A549 (cell line): ENCODE data around the gene FBXL15. TPM values are rescaled to one million over a fixed set of nuclear protein-coding genes. Genes with fewer than 3 reads are reported as not detected.

Experiments used
- ATAC-seq, 2 experiments: fragments of 200-7000 bp in 1 of 2; fragments of >200 bp in 1 of 2; cut with Nextera tagmentation in 1 of 2; cut with Tn5 transposase in 1 of 2; 3 replicates each; pipeline versions ENCODE4 v1.8.0 to v1.9.1; 2018 to 2020; ENCODE audit warnings: mild to moderate bottlenecking in 1 of 2, moderate library complexity in 1 of 2
- CTCF ChIA-PET: fragments of 300-600 bp; sonication (Branson Sonifier 250); formaldehyde crosslinking; extraction: SDS; loops from one replicate; lab custom pipeline; 2021; ENCODE audit warnings: antibody characterized with exemption, inconsistent platforms; lab: Yijun Ruan, JAX
- POLR2A ChIA-PET: fragments of 350-600 bp; formaldehyde crosslinking; extraction: SDS; loops from one replicate; lab custom pipeline; 2021; ENCODE audit warnings: antibody characterized with exemption, inconsistent platforms; lab: Yijun Ruan, JAX
- DNase-seq, 2 experiments: peaks; one replicate each; pipeline versions ENCODE4 v3.0.0 to v3.0.0-alpha.2; 2011 to 2016; ENCODE audit warnings: low read depth in 1 of 2, low spot score in 1 of 2
- FAIRE-seq: peaks from 2 replicates; lab custom pipeline; 2011; peaks lifted over from hg19 to GRCh38; lab: Jason Lieb, UNC
- H3K27ac ChIP-seq, 2 experiments: fragments of >200 bp; sonication (Bioruptor Twin); formaldehyde crosslinking; 3 replicates each; pipeline ENCODE4 v1.5.1; 2016 to 2017
- H3K4me1 ChIP-seq: fragments of >200 bp; sonication (Bioruptor Twin); formaldehyde crosslinking; 3 replicates; pipeline ENCODE4 v1.6.1; 2016
- H3K4me2 ChIP-seq: fragments of >200 bp; sonication (Bioruptor Twin); formaldehyde crosslinking; 3 replicates; pipeline ENCODE4 v1.6.1; 2016
- H3K4me3 ChIP-seq: fragments of >200 bp; sonication (Bioruptor Twin); formaldehyde crosslinking; 3 replicates; pipeline ENCODE4 v1.5.1; 2016
- H3K9me3 ChIP-seq: fragments of >200 bp; sonication (Bioruptor Twin); formaldehyde crosslinking; 3 replicates; pipeline ENCODE4 v1.6.1; 2016
- BHLHE40 ChIP-seq: IDR thresholded peaks from 2 replicates; pipeline ENCODE4 v1.6.1; 2012; ENCODE audit warnings: low read depth, low read length, inconsistent platforms
- CBX2 ChIP-seq: fragments of 200-600 bp; sonication (generic); IDR thresholded peaks from 2 replicates; pipeline ENCODE4 v1.6.1; 2016; ENCODE audit warnings: low read depth, mild to moderate bottlenecking, borderline replicate concordance
- CTCF ChIP-seq: fragments of >200 bp; sonication (Bioruptor Twin); formaldehyde crosslinking; IDR thresholded peaks from 3 replicates; pipeline ENCODE4 v1.5.1; 2016
- E2F6 ChIP-seq: IDR thresholded peaks from 2 replicates; pipeline ENCODE4 v1.6.1; 2012; ENCODE audit warnings: low read depth, borderline replicate concordance
- ESRRA ChIP-seq: fragments of 150-350 bp; IDR thresholded peaks from 2 replicates; pipeline ENCODE4 v1.6.1; 2014; ENCODE audit warnings: mild to moderate bottlenecking, low read length, borderline replicate concordance
- FOSB ChIP-seq: fragments of 250-450 bp; sonication (Bioruptor Pico); IDR thresholded peaks from 2 replicates; pipeline ENCODE4 v1.5.0; 2020; ENCODE audit warnings: mild to moderate bottlenecking, moderate library complexity
- JUN ChIP-seq, 2 experiments: fragments of >200 bp; sonication (Bioruptor Twin); formaldehyde crosslinking; IDR thresholded peaks; 2 replicates in 1 of 2; 3 replicates in 1 of 2; pipeline ENCODE4 v1.6.1; 2016 to 2017
- KDM1A ChIP-seq: fragments of 200-600 bp; sonication (generic); IDR thresholded peaks from 2 replicates; pipeline ENCODE4 v1.6.1; 2016; ENCODE audit warnings: low read depth, mild to moderate bottlenecking
- KDM5A ChIP-seq: fragments of 200-600 bp; sonication (generic); IDR thresholded peaks from 2 replicates; pipeline ENCODE4 v1.6.1; 2016; ENCODE audit warnings: antibody characterized with exemption, mild to moderate bottlenecking
- MAX ChIP-seq: IDR thresholded peaks from 2 replicates; pipeline ENCODE4 v1.6.1; 2012
- MAZ ChIP-seq: fragments of 150-350 bp; IDR thresholded peaks from 2 replicates; pipeline ENCODE4 v1.6.1; 2014; ENCODE audit warnings: antibody characterized with exemption, low read depth, low read length, borderline replicate concordance
- POLR2A ChIP-seq: IDR thresholded peaks from 2 replicates; pipeline ENCODE4 v1.6.1; 2012; ENCODE audit warnings: mild to moderate bottlenecking, low read length
- RARB ChIP-seq: fragments of 250-450 bp; sonication (Bioruptor Pico); IDR thresholded peaks from 2 replicates; pipeline ENCODE4 v1.8.0; 2021; ENCODE audit warnings: mild to moderate bottlenecking, moderate library complexity
- REST ChIP-seq: fragments of 200-600 bp; sonication (generic); IDR thresholded peaks from 2 replicates; pipeline ENCODE4 v1.6.1; 2016; ENCODE audit warnings: antibody characterized with exemption, mild to moderate bottlenecking, moderate library complexity
- TFCP2L1 ChIP-seq: fragments of 250-450 bp; sonication (Bioruptor Pico); IDR thresholded peaks from 2 replicates; pipeline ENCODE4 v1.5.0; 2021; ENCODE audit warnings: mild to moderate bottlenecking
- TP53 ChIP-seq: fragments of 250-450 bp; sonication (Bioruptor Pico); IDR thresholded peaks from 2 replicates; pipeline ENCODE4 v1.5.0; 2021; ENCODE audit warnings: mild to moderate bottlenecking, moderate library complexity
- USF2 ChIP-seq: fragments of 450-650 bp; IDR thresholded peaks from 2 replicates; pipeline ENCODE4 v1.6.1; 2014; ENCODE audit warnings: antibody characterized with exemption
- ZNF302 ChIP-seq: fragments of 250-450 bp; sonication (Bioruptor Pico); IDR thresholded peaks from 2 replicates; pipeline ENCODE4 v1.9.0; 2021; ENCODE audit warnings: inconsistent platforms, mild to moderate bottlenecking, moderate library complexity
- WGBS: methylation state at CpG from one replicate; pipeline ENCODE4 v1.1.6; 2017; ENCODE audit errors: missing lambda C conversion rate; 5-methylcytosine and 5-hydroxymethylcytosine counted together
- polyA plus RNA-seq, 4 experiments: library from polyadenylated mRNA; depleted of rRNA in 3 of 4; stranded (reverse); fragments of >200 nt; fragmentation: RNase III in 1 of 4; extraction: RNeasy Plus Mini Kit Qiagen cat#74134 plus additional on column Dnase treatment in 1 of 4; gene quantifications; 2 replicates in 3 of 4; 3 replicates in 1 of 4; pipeline ENCODE4 v1.2.3, GENCODE V29; 2011 to 2017
- TF ChIP-seq, protein P1 (sequence below): fragments of >200 bp; sonication (Bioruptor Twin); formaldehyde crosslinking; IDR thresholded peaks from 3 replicates; pipeline ENCODE4 v1.6.1; 2016

The FBXL15 gene
- polyA plus RNA-seq, 2 of the 4 experiments (the other 2 are of a cell fraction) = 4.8 to 9.4 TPM

DNA sequence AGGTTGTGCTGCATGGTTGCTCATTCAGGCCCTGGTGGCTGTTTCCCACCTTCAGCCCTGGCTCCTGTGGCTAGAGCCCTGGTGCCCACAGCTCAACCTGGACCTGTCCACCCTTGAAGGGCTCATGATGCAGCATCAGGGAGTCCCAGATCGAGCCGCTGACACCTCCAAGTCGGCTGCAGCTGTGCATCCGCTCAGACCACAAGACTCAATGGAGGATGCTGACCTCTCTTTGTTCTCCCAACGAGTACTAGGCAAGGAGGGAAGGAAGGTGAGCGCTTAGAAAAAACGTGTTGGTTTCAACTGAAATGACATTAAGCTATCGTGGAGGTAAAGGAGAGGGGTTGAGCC, 40.2 kb downstream of the FBXL15 start:
- Histone ChIP-seq H3K4me3 (peak overlapping the region; percentile 58; the same call in 2 of the 3 replicates), H3K27ac (peak overlapping the region; percentile 40 to 84), H3K9me3 (no peaks in the 10 kb centered on the region), H3K4me1 (peaks cover 18% of the 10 kb centered on the region), H3K4me2 (peak overlapping the region; percentile 100)
- FAIRE-seq = no peak
- ChIA-PET POLR2A (interaction anchor here (1.4 kb wide), 2 partner anchors 10 to 66 kb away, joined by 4 read pairs; partner anchors contain the start of gene NFKB2), CTCF (interaction anchor here (0.8 to 10.9 kb wide), 8 partner anchors 8 to 123 kb away, joined by 3 to 84 read pairs (median 10); partner anchors contain the start of genes ACTR1A and C10orf95)
- DNase-seq = no peak
- no peak for TF ChIP-seq ESRRA
- TF ChIP-seq FOSB (CRISPR knock-in tag) = 0 out of 2 replicates have a peak, but pooled peaks have one; percentile 37
- ATAC-seq = peak; percentile 45
- 39% methylated on average over 8 of the region's 8 CpGs for WGBS

DNA sequence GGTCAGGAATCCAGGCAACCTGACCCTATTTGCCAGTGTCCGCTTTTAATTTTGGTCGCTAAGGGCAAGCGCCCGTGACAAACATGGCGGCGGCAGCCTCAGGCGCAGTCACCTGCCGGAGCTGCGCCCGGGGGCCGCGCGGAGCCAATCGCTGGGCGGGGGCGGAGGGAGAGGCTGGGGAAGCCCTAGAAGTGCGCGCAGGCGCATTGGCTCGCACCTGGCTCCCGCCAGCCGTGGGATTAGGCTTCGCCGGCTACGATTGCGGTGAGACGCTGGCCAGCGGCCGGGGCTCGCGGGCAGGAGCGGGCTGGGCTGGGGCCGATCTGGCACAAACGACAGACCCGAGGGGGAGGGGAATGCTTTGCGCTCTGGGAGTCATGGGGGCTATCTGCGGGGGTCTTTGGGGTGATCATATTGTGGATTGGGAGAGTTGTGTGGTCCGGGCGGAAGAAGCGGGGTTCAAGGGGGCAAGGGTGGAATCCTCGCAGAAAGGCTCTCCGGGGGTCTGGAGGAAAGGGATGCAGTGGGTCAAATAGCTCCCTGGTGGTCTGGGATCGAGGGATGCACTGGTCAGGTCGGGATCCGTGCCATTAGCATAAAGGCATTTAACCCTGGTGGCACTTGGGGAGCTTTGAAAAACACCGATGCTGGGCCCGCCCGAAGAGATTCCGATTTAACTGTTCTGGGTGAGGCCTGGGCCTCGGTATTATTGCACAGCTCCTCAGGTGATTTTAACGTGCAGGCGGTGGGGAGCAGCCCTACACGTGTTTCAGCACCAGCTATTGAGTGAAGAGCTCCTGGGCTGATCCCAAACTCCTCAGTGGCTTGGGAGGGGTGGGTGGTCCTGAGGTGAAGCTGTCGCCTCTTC, 40.8 kb downstream of the FBXL15 start:
- WGBS = 22% methylated on average over 33 of the region's 54 CpGs

More for the DNA sequence above, 40.8 kb downstream of the FBXL15 start:
- H3K9me3 ChIP-seq = no peaks in the 10 kb centered on the region
- POLR2A ChIA-PET = interaction anchor here (1.4 kb wide), 3 partner anchors 11 to 66 kb away, joined by 4 to 9 read pairs (median 4); partner anchors contain the start of genes C10orf95 and NFKB2
- peak; percentile 87 to 98 for DNase-seq
- CTCF ChIA-PET = interaction anchor here (0.5 to 10.9 kb wide), 16 partner anchors 8 to 292 kb away, joined by 3 to 84 read pairs (median 4); partner anchors contain the start of genes ACTR1A and C10orf95
- H3K4me1 ChIP-seq = peaks cover 12% of the 10 kb centered on the region
- TF ChIP-seq TP53 (CRISPR knock-in tag) = no peak
- peak; percentile 93 for TF ChIP-seq E2F6
- TF ChIP-seq KDM5A = no peak
- TF ChIP-seq KDM1A = no peak
- TF ChIP-seq CTCF = no peak
- TF ChIP-seq TFCP2L1 (CRISPR knock-in tag) = no peak
- peak in 1 of 2 experiments; percentile 43; a peak in 2 of 5 replicates for TF ChIP-seq JUN (IDR thresholded peaks at IDR 0.05)
- TF ChIP-seq MAZ = peak; percentile 86; the same call in 1 of the 2 replicates
- peak; percentile 88 for TF ChIP-seq USF2
- peak; percentile 83 for TF ChIP-seq MAX
- TF ChIP-seq ZNF302 (CRISPR knock-in tag) = no peak
- TF ChIP-seq REST = peak; percentile 54; the same call in 1 of the 2 replicates
- peak; percentile 75 for TF ChIP-seq BHLHE40
- TF ChIP-seq POLR2A = peak; percentile 67
- TF ChIP-seq CBX2 = no peak
- TF ChIP-seq, protein P1, sequence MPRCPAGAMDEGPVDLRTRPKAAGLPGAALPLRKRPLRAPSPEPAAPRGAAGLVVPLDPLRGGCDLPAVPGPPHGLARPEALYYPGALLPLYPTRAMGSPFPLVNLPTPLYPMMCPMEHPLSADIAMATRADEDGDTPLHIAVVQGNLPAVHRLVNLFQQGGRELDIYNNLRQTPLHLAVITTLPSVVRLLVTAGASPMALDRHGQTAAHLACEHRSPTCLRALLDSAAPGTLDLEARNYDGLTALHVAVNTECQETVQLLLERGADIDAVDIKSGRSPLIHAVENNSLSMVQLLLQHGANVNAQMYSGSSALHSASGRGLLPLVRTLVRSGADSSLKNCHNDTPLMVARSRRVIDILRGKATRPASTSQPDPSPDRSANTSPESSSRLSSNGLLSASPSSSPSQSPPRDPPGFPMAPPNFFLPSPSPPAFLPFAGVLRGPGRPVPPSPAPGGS = no peak
- TF ChIP-seq RARB (CRISPR knock-in tag) = no peak
- H3K27ac ChIP-seq = peak overlapping the region; percentile 77 to 84
- peak overlapping the region; percentile 100 for H3K4me2 ChIP-seq
- no peak for FAIRE-seq
- H3K4me3 ChIP-seq = peak overlapping the region; percentile 58
- peak; percentile 90 to 97 for ATAC-seq
